ENCODE data around the gene LRP8.

GRCh38 chr1:53299233-53299632 lies 28.6 kb downstream of the LRP8 start:
- no peak for TF ChIP-seq CTCF (IDR thresholded peaks at IDR 0.05; ENCODE audit: insufficient read depth, low read length, poor library complexity, severe bottlenecking)
- TF ChIP-seq EZH2phosphoT487 (conservative IDR thresholded peaks at IDR 0.05; ENCODE audit: low read length): no peak

Measured in SU-DHL-6 (cell line).